RWPE1 (cell line): Measurements from ENCODE around the gene KDM2A.

Experiments
- CTCF ChIA-PET: fragments of 350-600 bp; sonication (Branson Sonifier 250); formaldehyde crosslinking; extraction: SDS; loops from one replicate; lab custom pipeline; 2021; lab: Yijun Ruan, JAX
- POLR2A ChIA-PET: fragments of 400-600 bp; formaldehyde crosslinking; extraction: SDS; loops from one replicate; lab custom pipeline; 2020; ENCODE audit warnings: antibody characterized with exemption; ENCODE audit not compliant: low non-redundant PET; lab: Yijun Ruan, JAX
- DNase-seq: peaks from one replicate; pipeline ENCODE4 v3.0.0; 2012; ENCODE audit warnings: low spot score
- H3K27ac ChIP-seq: fragments of 450-650 bp; 2 replicates; pipeline ENCODE4 v1.5.1; 2017
- CTCF ChIP-seq: fragments of 450-650 bp; conservative IDR thresholded peaks from 2 replicates; pipeline ENCODE4 v1.5.1; 2017; ENCODE audit warnings: low read depth, mild to moderate bottlenecking

KDM2A gene

DNA sequence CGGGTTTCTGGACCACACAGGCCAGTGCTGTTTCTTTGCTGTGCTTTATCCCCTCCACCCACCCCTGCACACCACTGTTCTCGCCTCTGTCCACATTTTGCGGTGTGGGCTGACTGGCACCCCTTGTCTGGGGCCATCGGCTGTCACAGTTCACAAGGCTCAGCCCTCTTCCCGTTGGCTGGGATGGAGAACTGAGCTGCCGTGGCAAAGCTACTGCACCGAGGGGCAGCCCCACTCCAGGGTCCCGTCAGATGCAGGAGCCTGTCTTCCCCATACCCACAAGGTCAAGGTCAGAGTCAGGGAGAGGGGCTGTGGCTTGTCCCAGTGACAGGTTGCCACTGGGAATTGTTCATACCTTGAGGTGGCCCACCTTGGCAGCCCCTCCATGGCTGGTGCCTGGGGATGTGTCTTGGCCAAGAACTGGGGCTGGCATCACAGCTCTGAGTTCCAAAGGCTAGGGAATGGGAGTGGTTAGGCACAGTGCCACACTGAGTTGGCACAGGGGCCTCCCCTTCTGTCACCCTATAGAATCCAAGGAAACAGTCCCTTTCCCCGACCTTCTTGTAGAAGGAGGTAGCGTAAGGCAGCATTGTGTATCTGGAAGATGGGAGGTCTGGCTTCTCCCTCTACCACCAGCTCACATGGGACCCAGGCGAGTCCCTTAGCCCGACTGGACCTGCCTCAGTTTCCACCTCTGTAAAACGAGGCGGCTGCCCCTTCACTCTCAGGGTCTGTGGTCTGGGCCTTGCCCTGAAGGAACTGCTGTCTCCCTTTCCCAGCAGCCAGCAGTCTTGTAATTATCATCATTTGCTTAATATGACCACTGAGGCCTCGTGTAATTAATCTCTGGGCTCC, 150.6 kb downstream of the KDM2A start:
- CTCF ChIA-PET = interaction anchor here (0.6 kb wide), 2 partner anchors 18 to 102 kb away, joined by 3 to 4 read pairs; no protein-coding TSS in a partner anchor
- no peak for DNase-seq
- peak overlapping the region; percentile 96 for H3K27ac ChIP-seq
- POLR2A ChIA-PET = interaction anchor here (1.3 kb wide), 1 partner anchor 48 kb away, joined by 3 read pairs; no protein-coding TSS in a partner anchor
- TF ChIP-seq CTCF = no peak

DNA sequence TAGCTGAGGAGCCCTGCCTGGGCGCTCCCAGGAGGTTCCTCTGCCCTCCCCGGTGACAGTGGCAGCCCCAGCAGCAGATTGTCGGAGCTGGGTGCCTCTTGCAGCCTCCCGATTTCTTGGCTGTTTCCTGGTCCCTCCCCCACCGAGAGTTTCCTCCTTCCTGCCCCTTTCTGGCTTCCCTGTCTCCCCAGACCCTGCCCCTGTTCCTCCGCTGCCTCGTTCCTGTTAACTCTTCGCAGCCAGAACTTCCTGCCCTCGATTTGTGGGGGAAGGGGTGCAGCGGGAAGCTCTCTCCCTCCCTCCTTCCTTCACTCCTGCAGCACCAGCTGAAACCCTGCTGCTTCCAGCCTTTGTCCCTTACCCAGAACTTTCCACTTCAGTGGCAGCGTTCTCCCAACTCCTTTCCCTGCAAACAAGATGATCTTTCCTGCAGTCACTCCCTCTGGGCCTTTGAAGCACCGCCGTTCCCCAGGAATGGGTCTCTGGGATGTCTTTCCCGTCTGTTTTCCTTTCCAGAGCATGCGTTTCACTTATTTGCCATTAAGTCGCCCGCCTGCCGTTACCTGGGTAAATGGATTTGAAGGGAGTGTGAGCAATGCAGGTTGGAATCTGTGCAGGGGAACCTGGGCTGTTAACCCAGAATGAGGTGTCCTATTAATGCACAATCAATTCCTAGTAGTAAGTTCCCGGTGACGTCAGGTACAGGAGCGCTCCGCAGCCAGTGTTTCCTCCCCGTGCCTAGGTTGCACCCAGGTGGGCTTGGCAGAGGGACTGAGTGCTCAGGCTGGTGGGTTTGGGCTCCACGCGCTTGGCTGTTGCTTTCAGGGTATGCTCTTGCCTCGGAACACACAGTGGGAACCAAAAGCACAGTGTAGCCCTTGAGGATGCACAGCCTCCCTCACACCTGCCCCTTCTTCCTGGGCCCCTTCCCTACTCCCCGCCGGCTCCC, 151.5 kb downstream of the KDM2A start:
- H3K27ac ChIP-seq = peak overlapping the region; percentile 96
- ChIA-PET POLR2A (interaction anchor here (1.3 kb wide), 1 partner anchor 47 kb away, joined by 3 read pairs; no protein-coding TSS in a partner anchor), CTCF (interaction anchor here (0.6 to 1.6 kb wide), 3 partner anchors 8 to 102 kb away, joined by 3 to 7 read pairs (median 4); no protein-coding TSS in a partner anchor)
- no peak for TF ChIP-seq CTCF
- DNase-seq = no peak

GRCh38 chr11:67271205-67271540, 152.1 kb downstream of the KDM2A start:
- TF ChIP-seq CTCF = no peak
- ChIA-PET CTCF (interaction anchor here (0.5 to 1.6 kb wide), 2 partner anchors 8 to 39 kb away, joined by 3 to 7 read pairs; no protein-coding TSS in a partner anchor), POLR2A (no interaction called here)
- DNase-seq = no peak
- H3K27ac ChIP-seq = peak overlapping the region; percentile 96

DNA sequence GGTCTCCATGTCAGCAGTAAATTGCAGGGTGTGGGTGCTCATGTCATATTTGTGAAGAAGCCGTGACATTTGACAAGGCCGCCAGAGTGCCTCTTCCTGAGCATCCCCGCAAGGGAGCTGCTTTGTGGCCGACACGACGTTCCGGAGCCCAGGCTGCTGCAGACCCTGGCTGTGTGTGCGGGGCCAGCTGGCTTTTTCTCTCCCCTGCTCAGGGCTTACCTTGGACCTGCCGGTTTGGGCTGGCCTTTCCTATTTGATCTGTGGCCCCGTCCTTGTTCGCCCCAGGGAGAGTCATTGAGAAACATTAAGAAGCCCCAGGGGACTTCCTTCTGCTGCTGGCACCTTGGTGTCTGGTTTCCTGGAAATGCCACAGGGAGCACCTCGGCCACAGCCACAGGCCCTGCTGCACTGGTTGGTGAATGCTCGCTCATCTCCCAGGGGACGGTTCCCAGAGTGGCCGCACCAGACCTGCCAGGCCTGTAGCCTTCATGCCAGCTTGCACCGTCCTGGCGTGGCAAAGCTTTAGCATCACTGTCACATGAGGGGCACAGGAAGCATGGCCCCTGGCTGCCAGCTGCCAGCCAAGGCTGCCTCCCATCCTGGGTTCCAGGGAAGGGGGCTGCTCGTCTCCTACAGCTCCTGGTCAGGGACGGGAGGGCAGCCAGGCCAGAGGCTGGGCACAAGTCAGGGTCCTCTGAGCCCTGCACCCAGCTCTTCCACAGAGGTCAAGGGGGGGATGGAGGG, 152.7 kb downstream of the KDM2A start:
- H3K27ac ChIP-seq = peak overlapping the region; percentile 96
- POLR2A ChIA-PET = no interaction called here
- CTCF ChIA-PET = interaction anchor here (0.5 to 1.6 kb wide), 3 partner anchors 9 to 989 kb away, joined by 3 to 7 read pairs (median 3); no protein-coding TSS in a partner anchor
- DNase-seq = no peak
- TF ChIP-seq CTCF = no peak

- H3K27ac ChIP-seq = peak overlapping the region; percentile 96
- DNase-seq = no peak
- POLR2A ChIA-PET = no interaction called here
- CTCF ChIA-PET = interaction anchor here (0.5 to 1.6 kb wide), 3 partner anchors 10 to 990 kb away, joined by 3 to 7 read pairs (median 4); no protein-coding TSS in a partner anchor
- no peak for TF ChIP-seq CTCF
Observed at GRCh38 chr11:67272327-67273259, 153.5 kb downstream of the KDM2A start.
